Muscle of leg (tissue), 11 donors: Measurements from ENCODE around the gene CSK. TPM values are rescaled to one million over a fixed set of nuclear protein-coding genes. Genes with fewer than 3 reads are reported as not detected.

Source experiments
- DNase-seq: peaks from one replicate; pipeline ENCODE4 v3.0.0; 2013
- H3K27ac ChIP-seq: one replicate; pipeline ENCODE4 v1.5.1; 2013; ENCODE audit warnings: mild to moderate bottlenecking, low read length, control low read depth
- H3K27me3 ChIP-seq: one replicate; pipeline ENCODE4 v1.6.1; 2013; ENCODE audit warnings: low read length; ENCODE audit not compliant: control insufficient read depth, insufficient read depth
- H3K36me3 ChIP-seq: one replicate; pipeline ENCODE4 v1.6.1; 2013; ENCODE audit warnings: low read length; ENCODE audit not compliant: control insufficient read depth, insufficient read depth
- H3K4me1 ChIP-seq: one replicate; pipeline ENCODE4 v1.6.1; 2013; ENCODE audit warnings: low read length; ENCODE audit not compliant: control insufficient read depth, insufficient read depth
- H3K4me3 ChIP-seq: one replicate; pipeline ENCODE4 v1.5.1; 2013; ENCODE audit warnings: low read length, control low read depth
- H3K9me3 ChIP-seq: replicated peaks from 2 replicates; pipeline ENCODE4 v1.6.1; 2013; ENCODE audit warnings: low read depth, low read length; ENCODE audit not compliant: control insufficient read depth
- WGBS: methylation state at CpG from one replicate; pipeline ENCODE4 v1.1.5; 2013; ENCODE audit warnings: missing lambda C conversion rate; ENCODE audit not compliant: insufficient coverage; 5-methylcytosine and 5-hydroxymethylcytosine counted together
- polyA plus RNA-seq, 8 donors: library from polyadenylated mRNA; unstranded; fragments of 120-200 nt; gene quantifications; one replicate each; pipeline versions ENCODE4 v1.2.1 to v1.2.3, GENCODE V29; 2013; ENCODE audit warnings: inconsistent platforms in 1 of 8, low replicate concordance in 1 of 8; ENCODE audit not compliant: insufficient read length in 8 of 8, insufficient read depth in 1 of 8
- total RNA-seq: library from RNA; stranded (reverse); fragments of 120-200 nt; gene quantifications from one replicate; pipeline ENCODE4 v1.2.4, GENCODE V29; 2013

The CSK gene
- total and polyA plus RNA-seq, 9 donors, result 13.5 to 47.0 (median 36.2) TPM

DNA sequence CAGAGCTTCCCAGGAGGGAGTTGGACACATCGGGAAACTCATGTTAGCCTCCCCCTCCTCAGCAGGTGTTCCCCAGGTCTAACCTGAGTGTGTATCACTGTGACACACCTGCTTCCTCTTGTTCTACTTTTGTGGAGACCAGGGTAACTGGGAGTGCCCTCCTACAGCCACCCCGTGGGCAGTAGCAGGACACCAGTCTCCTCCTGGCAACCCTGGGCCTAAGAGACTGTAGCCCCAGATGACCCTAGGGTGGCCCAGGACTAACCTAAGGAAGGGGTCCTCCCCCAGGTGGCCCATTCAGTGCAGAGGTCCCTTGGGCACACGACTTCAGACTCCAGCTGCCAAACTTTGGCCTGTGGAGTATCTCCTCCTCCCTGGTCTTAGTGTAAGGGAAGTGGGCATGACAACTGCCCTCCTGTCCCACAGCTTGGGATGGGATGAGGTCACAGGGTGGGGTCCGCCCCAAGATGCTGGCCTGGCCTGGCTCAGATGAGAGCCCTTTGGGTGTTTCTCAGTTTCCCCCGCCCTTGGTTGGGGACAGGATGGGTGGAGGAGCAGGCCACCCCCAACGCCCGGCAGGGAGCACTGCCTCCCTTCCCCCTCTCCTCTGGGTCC is 4.8 kb downstream of the CSK start:
- Histone ChIP-seq H3K9me3 (no peaks in the 10 kb centered on the region), H3K4me1 (peaks cover 79% of the 10 kb centered on the region), H3K4me3 (no peak overlapping the region), H3K27ac (peak overlapping the region; percentile 72), H3K36me3 (peaks cover 29% of the 10 kb centered on the region), H3K27me3 (no peaks in the 10 kb centered on the region)
- DNase-seq, result no peak
- WGBS, result 57% methylated on average over 3 of the region's 7 CpGs

DNA sequence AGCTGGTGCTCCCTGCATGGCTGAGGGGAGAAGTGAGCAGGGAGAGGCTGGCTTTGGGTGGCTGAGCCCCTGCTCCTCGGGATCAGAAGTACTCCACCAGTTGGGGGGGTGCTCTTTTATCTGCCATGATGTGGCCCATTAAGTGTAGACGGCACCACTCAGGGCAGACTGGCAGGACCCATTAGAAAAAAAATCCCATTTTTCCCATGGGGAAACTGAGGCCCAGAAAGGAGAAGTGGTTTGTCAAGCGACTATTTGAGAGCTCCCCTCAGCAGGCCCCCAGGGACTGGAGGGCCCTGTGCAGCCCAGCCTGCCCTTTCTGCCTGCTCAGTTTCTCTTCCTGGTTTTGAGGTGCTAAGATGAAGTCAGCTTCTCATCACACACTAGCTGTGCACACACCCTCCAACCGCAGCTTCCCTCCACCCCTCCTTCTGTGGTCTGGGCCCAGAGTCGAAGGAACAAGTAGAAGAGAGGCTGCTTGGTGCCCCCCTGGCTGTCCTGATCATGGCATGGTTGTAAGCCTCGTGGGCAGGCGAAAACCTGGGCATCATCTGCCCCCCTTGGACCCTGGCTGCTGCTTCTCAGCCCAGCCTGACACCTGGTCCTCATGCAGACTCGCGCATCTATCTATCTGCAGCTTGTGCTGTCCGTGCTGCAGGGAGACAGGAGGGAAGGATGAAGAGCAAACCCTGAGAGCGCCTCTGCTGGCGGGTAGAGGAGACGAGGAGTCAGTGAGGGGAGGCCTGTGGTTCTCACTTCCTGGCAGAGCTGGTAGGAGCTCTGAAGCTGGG is 5.6 kb downstream of the CSK start:
- H3K4me3 ChIP-seq, result no peak overlapping the region
- no peaks in the 10 kb centered on the region for H3K27me3 ChIP-seq
- H3K27ac ChIP-seq, result peak overlapping the region; percentile 72
- peaks cover 82% of the 10 kb centered on the region for H3K4me1 ChIP-seq
- peak; percentile 81 for DNase-seq
- WGBS, result 50% methylated on average over 7 of the region's 13 CpGs
- H3K9me3 ChIP-seq, result no peaks in the 10 kb centered on the region
- H3K36me3 ChIP-seq, result peaks cover 36% of the 10 kb centered on the region

DNA sequence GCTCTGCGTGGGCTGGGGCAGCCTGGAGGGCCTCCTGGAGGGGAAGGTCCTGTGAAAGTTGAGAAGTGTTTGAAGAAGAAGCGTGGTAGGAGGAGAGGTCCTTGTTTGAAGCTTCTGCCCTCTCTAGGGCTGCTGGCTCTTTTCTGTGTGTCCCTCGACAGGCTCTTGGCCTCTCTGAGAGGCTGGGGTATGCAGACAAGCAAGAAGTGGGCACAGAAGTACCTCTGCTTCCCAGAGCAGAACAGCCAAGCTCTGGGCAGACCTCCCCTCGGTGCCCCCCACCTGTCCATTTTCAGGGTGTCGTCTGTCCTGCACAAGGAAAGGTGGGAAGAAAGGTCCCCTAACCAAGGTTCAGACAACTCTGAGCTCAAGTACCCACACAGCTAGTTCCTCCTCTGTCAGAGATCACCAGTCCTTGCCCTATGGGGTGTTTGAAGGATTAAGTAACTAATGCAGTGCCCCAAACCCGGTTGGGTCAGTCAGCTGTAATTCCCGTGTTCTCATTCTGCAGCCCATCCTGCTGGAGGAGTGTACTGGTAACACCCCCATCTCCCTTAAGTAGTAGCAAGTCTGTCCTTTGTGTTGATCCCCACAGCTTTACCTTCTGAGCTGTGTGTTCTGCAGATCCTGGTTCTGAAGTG is 6.3 kb downstream of the CSK start:
- peaks cover 36% of the 10 kb centered on the region for H3K36me3 ChIP-seq
- DNase-seq, result no peak
- H3K9me3 ChIP-seq, result no peaks in the 10 kb centered on the region
- no peaks in the 10 kb centered on the region for H3K27me3 ChIP-seq
- H3K27ac ChIP-seq, result peak overlapping the region; percentile 43
- peaks cover 76% of the 10 kb centered on the region for H3K4me1 ChIP-seq
- WGBS, result 49% methylated on average over 3 of the region's 7 CpGs
- no peak overlapping the region for H3K4me3 ChIP-seq

DNA sequence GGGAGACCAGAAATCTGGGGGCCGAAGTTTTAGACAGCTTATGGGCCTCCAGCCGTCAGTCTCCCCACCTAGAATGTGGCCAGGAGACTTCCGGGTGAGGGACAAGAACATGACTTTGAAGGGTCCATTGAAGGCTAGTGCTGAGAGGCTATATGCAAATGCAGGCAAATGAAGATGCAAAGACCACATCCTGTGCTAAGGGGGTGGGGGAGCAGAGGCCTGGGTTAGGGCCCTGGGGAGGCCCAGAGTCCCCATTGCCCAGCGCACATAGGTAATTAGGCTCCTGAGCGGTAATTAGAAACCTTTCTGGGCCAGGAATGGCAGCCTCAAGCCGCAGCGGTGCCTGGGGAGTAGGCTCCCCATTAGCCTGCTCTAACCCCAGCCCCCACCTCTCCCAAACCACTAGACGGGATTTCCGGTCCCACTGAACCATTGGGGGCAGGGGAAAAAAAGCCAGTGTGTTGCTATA is 6.8 kb downstream of the CSK start:
- Histone ChIP-seq H3K4me3 (no peak overlapping the region), H3K36me3 (peaks cover 36% of the 10 kb centered on the region), H3K27ac (peak overlapping the region; percentile 43), H3K4me1 (peaks cover 70% of the 10 kb centered on the region), H3K27me3 (no peaks in the 10 kb centered on the region), H3K9me3 (no peaks in the 10 kb centered on the region)
- no peak for DNase-seq
- WGBS, result 53% methylated on average over 3 of the region's 9 CpGs

DNA sequence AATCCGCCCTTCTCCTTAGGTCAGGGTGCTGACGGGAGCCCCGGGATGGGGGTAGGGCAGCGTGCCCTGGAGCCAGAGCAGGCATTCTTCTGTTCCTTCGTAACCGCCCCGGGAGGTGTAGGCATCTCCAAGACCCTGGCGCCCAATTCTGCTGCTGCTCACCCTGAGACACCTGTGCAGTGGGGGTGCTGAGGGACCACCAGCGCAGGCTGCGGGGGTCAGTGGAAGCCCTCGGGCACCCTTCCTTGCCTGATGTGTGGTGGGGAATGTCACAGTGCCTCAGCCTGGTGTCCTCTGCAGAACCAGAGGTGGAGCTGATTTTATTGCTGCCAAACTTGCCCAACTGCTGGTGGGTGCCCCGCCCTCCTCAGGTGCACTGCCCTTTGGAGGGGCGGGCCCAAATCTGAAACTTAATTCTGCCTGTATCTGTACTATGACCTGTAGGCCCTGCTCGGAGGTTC is 7.3 kb downstream of the CSK start:
- no peak for DNase-seq
- H3K27me3 ChIP-seq, result no peaks in the 10 kb centered on the region
- H3K27ac ChIP-seq, result peak overlapping the region; percentile 29
- H3K9me3 ChIP-seq, result no peaks in the 10 kb centered on the region
- no peak overlapping the region for H3K4me3 ChIP-seq
- WGBS, result 62% methylated on average over 14 of the region's 14 CpGs
- H3K36me3 ChIP-seq, result peaks cover 36% of the 10 kb centered on the region
- H3K4me1 ChIP-seq, result peaks cover 66% of the 10 kb centered on the region

DNA sequence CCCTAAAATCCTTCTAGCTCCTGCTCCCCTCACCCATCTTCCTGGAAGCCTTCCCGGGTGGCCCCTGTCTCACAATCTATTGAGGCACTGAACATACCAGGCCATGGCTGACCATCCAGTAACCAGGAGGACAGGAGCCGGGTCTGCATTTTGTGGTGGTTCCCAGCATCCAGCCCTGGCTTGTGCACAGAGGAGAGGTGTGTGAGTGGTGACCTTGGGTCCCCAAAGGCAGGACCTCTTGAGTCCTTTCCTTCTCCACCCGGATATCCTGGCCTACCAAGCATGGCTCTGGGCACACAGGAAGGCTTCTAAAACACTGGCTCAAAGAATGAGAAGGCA is 7.8 kb downstream of the CSK start:
- Histone ChIP-seq H3K4me3 (no peak overlapping the region), H3K9me3 (no peaks in the 10 kb centered on the region), H3K27me3 (no peaks in the 10 kb centered on the region), H3K4me1 (peaks cover 61% of the 10 kb centered on the region), H3K36me3 (peaks cover 35% of the 10 kb centered on the region), H3K27ac (peak overlapping the region; percentile 80)
- no peak for DNase-seq
- WGBS, result 100% methylated on average over 1 of the region's 3 CpGs

DNA sequence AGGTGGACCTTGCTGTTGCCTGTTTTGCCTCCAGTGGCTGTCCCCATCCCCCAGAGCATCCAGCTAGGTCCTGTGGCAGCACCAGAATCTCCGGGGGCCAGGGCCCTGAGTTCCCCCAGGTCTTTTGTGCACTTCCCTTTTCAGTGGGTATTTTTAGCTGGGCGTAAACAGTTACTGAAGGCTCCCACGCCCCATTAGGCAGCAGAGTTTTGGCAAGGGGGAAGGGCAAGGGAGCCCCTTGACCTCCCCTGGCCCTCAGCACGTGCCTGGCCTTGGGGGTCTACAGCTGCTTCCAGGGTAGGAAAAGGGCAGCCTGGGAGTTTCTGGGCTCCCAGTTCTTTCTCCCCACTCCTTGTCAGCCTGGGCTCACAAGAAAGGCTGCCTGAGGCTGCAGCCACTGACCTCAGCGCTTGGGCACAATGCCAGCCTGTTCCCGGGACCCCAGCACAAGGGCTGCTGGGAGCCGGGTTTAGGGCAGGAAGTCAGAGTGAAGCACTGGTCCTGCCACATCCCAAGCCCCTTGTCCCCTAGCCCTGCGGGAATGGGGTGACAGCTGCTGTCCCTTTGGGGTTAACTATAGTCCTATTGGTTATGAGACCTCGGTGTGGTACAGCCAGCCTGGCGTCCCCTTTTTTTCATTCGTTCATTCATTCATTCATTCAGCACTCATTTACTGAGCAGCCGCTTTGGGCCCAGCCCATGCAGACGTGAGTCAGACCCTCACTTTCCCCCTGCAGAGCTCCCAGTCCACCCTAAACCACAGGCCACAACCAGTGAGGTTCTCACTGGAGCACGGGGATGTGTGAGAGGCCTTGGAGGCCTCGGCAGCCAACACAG is 8.4 kb downstream of the CSK start:
- peak; percentile 78 for DNase-seq
- Histone ChIP-seq H3K27ac (peak overlapping the region; percentile 80), H3K4me1 (peaks cover 55% of the 10 kb centered on the region), H3K9me3 (no peaks in the 10 kb centered on the region), H3K27me3 (no peaks in the 10 kb centered on the region), H3K4me3 (no peak overlapping the region), H3K36me3 (peaks cover 30% of the 10 kb centered on the region)
- WGBS, result 11% methylated on average over 2 of the region's 15 CpGs

DNA sequence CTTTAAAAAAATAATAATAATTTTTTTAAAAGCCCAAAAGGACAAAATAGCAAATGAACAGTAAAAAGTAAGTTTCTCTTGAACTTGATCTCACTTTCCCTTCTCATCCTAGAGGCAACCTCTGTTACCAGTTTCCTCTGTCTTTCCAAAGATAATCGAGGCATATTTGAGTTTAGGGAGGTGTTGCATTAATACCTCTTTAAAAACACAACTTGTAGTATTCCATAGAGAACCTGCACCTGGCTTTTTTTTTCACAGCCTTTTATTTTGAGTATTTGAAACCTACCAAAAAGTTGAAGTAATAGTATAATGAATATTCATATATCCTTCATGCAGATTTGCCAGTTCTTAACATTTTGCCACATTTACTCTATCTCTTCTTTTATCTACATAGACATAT is 9.1 kb downstream of the CSK start:
- WGBS, result no CpG with 5 or more reads among the region's 1 CpG
- peaks cover 26% of the 10 kb centered on the region for H3K36me3 ChIP-seq
- H3K9me3 ChIP-seq, result no peaks in the 10 kb centered on the region
- H3K4me3 ChIP-seq, result no peak overlapping the region
- no peak overlapping the region for H3K27ac ChIP-seq
- peaks cover 53% of the 10 kb centered on the region for H3K4me1 ChIP-seq
- DNase-seq, result no peak
- H3K27me3 ChIP-seq, result no peaks in the 10 kb centered on the region

DNA sequence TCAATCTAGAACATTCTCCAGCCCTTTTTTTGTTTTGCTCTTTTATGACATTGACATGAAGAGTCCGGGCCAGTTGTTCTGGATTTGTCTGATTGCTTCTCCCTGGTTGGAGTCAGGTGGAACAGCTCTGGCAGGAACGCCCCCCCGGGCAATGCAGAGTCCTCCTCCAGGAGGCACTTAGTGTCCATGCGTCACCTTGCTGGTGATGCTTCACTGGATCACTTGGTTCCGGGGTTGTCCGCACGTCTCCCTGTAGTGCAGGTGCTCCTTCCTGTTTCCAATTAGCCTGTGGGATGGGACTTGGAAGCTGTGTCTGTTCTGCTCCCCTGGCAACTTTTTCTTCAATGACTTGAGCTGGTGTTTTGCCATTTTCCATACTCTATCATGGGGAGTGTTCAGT is 9.8 kb downstream of the CSK start:
- Histone ChIP-seq H3K27ac (no peak overlapping the region), H3K27me3 (no peaks in the 10 kb centered on the region), H3K36me3 (peaks cover 21% of the 10 kb centered on the region), H3K4me3 (no peak overlapping the region), H3K4me1 (peaks cover 46% of the 10 kb centered on the region), H3K9me3 (no peaks in the 10 kb centered on the region)
- 72% methylated on average over 7 of the region's 7 CpGs for WGBS
- no peak for DNase-seq
